DND-41 (cell line): ENCODE data around the gene BCL11B.

ENCODE experiments used
- ATAC-seq: fragments of 200-7000 bp; cut with Tn5 transposase; 3 replicates; pipeline ENCODE4 v1.9.1; 2021; ENCODE audit warnings: low read depth; ENCODE audit not compliant: insufficient read depth
- DNase-seq: peaks from one replicate; pipeline ENCODE4 v3.0.0-alpha.2; 2020
- H2AFZ ChIP-seq: 2 replicates; pipeline ENCODE4 v1.6.0; 2012; ENCODE audit warnings: low read depth, low read length
- H3K27ac ChIP-seq: 2 replicates; pipeline ENCODE4 v1.5.1; 2012; ENCODE audit warnings: low read length, inconsistent platforms
- H3K27me3 ChIP-seq: fragments of 200-600 bp; sonication (generic); 2 replicates; pipeline ENCODE4 v1.6.0; 2012; ENCODE audit warnings: low read length, mild to moderate bottlenecking, inconsistent platforms; ENCODE audit not compliant: insufficient read depth, poor library complexity
- H3K36me3 ChIP-seq: 2 replicates; pipeline ENCODE4 v1.5.1; 2012; ENCODE audit warnings: low read length, inconsistent platforms; ENCODE audit not compliant: insufficient read depth
- H3K4me1 ChIP-seq: 2 replicates; pipeline ENCODE4 v1.5.1; 2012; ENCODE audit warnings: mild to moderate bottlenecking, low read length; ENCODE audit not compliant: insufficient read depth
- H3K4me2 ChIP-seq: 2 replicates; pipeline ENCODE4 v1.6.0; 2012; ENCODE audit warnings: mild to moderate bottlenecking, moderate library complexity, low read length, inconsistent platforms; ENCODE audit not compliant: insufficient read depth
- H3K4me3 ChIP-seq, 2 experiments: fragments of 200-600 bp in 1 of 2; shearing (Covaris generic) in 1 of 2; 2 replicates each; pipeline ENCODE4 v1.5.1; 2012 to 2016; ENCODE audit warnings: inconsistent platforms in 2 of 2, low read length in 2 of 2, mild to moderate bottlenecking in 2 of 2, low read depth in 1 of 2, moderate library complexity in 1 of 2
- H3K79me2 ChIP-seq: 2 replicates; pipeline ENCODE4 v1.6.0; 2012; ENCODE audit warnings: low read length, inconsistent platforms; ENCODE audit not compliant: insufficient read depth
- H3K9ac ChIP-seq: 2 replicates; pipeline ENCODE4 v1.6.0; 2012; ENCODE audit warnings: low read depth, mild to moderate bottlenecking, inconsistent platforms, low read length, moderate library complexity
- H3K9me3 ChIP-seq: 2 replicates; pipeline ENCODE4 v1.5.1; 2012; ENCODE audit warnings: low read length, moderate library complexity, mild to moderate bottlenecking, inconsistent platforms; ENCODE audit not compliant: insufficient read depth, severe bottlenecking
- H4K20me1 ChIP-seq: 2 replicates; pipeline ENCODE4 v1.6.0; 2012; ENCODE audit warnings: low read length; ENCODE audit not compliant: insufficient read depth
- EZH2 ChIP-seq: IDR thresholded peaks from 3 replicates; pipeline ENCODE4 v1.6.1; 2012; ENCODE audit warnings: borderline replicate concordance, low read depth, mild to moderate bottlenecking, moderate library complexity, low read length, inconsistent platforms; ENCODE audit not compliant: severe bottlenecking
- TF ChIP-seq, protein P1 (sequence below): IDR thresholded peaks from 2 replicates; pipeline ENCODE4 v1.5.1; 2012; ENCODE audit warnings: borderline replicate concordance, low read length, moderate library complexity, mild to moderate bottlenecking; ENCODE audit not compliant: poor library complexity, severe bottlenecking; ENCODE audit errors: extremely low read depth

BCL11B gene

GRCh38 chr14:99134516-99135046 lies 137.4 kb downstream of the BCL11B start:
- no peak for TF ChIP-seq EZH2
- TF ChIP-seq, protein P1, sequence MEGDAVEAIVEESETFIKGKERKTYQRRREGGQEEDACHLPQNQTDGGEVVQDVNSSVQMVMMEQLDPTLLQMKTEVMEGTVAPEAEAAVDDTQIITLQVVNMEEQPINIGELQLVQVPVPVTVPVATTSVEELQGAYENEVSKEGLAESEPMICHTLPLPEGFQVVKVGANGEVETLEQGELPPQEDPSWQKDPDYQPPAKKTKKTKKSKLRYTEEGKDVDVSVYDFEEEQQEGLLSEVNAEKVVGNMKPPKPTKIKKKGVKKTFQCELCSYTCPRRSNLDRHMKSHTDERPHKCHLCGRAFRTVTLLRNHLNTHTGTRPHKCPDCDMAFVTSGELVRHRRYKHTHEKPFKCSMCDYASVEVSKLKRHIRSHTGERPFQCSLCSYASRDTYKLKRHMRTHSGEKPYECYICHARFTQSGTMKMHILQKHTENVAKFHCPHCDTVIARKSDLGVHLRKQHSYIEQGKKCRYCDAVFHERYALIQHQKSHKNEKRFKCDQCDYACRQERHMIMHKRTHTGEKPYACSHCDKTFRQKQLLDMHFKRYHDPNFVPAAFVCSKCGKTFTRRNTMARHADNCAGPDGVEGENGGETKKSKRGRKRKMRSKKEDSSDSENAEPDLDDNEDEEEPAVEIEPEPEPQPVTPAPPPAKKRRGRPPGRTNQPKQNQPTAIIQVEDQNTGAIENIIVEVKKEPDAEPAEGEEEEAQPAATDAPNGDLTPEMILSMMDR, result no peak
- H3K36me3 ChIP-seq, result no peaks in the 10 kb centered on the region
- no peaks in the 10 kb centered on the region for H3K79me2 ChIP-seq
- no peak for ATAC-seq
- H3K27ac ChIP-seq, result peak overlapping the region; percentile 52; the same call in 1 of the 2 replicates
- H3K9ac ChIP-seq, result no peak overlapping the region
- H3K27me3 ChIP-seq, result no peaks in the 10 kb centered on the region
- no peaks in the 10 kb centered on the region for H3K9me3 ChIP-seq
- H3K4me2 ChIP-seq, result no peak overlapping the region
- H3K4me3 ChIP-seq, result no peak overlapping the region
- no peak for DNase-seq
- H3K4me1 ChIP-seq, result peaks cover 12% of the 10 kb centered on the region
- peak overlapping the region; percentile 63; the same call in 1 of the 2 replicates for H2AFZ ChIP-seq
- no peaks in the 10 kb centered on the region for H4K20me1 ChIP-seq

- H3K9ac ChIP-seq, result no peak overlapping the region
- TF ChIP-seq EZH2, result no peak
- TF ChIP-seq, protein P1, result no peak
- ATAC-seq (peak; percentile 71), DNase-seq (peak; percentile 43)
- peak overlapping the region; percentile 63; the same call in 1 of the 2 replicates for H2AFZ ChIP-seq
- H3K27ac ChIP-seq, result peak overlapping the region; percentile 52; the same call in 1 of the 2 replicates
- no peak overlapping the region for H3K4me2 ChIP-seq
- H4K20me1 ChIP-seq, result no peaks in the 10 kb centered on the region
- no peaks in the 10 kb centered on the region for H3K27me3 ChIP-seq
- no peaks in the 10 kb centered on the region for H3K9me3 ChIP-seq
- no peaks in the 10 kb centered on the region for H3K79me2 ChIP-seq
- H3K4me3 ChIP-seq, result no peak overlapping the region
- H3K36me3 ChIP-seq, result no peaks in the 10 kb centered on the region
- H3K4me1 ChIP-seq, result peaks cover 12% of the 10 kb centered on the region
Measured at GRCh38 chr14:99133636-99134515, 138.1 kb downstream of the BCL11B start.

DNA sequence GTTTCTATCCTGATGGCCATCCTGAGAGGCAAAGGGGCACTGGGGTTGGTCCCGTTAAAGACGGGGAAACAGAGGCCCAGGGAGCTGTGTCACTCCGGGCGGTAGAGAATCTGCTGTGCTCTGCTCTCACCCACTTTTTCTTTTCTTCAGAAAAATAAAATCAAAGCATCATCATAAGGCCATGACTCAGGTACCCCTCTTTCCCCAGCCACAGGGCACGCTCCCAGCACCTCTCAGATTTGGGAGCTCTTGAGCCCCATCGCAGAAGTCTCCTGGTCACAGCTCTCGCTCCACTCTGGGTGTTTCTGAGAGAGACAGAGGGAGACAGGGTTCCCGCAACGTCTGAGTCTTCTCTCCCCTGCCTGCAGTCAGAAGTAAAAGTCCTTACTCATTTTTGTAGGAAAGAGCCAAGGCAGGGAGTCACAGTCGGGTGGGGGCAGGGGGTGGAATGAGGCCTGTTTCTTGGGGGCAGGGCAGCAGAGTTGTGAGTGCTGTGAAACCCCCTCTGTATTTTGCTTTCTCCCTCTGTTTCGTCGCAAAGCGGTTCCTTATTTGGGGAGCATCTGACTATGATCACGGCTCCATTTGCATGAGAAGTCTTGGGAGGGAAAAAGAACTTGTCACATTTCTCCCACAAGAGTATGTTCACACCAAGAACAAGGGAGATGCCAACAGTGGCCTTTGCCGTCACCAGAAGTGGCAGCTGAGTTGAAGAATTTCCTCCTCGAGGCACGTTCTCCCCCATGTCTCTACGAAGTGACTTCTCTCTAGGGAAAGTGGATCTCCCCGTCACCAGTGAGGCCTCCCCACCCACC lies 139.0 kb downstream of the BCL11B start:
- Histone ChIP-seq H2AFZ (no peak overlapping the region), H3K79me2 (no peaks in the 10 kb centered on the region), H3K4me1 (peaks cover 12% of the 10 kb centered on the region), H4K20me1 (no peaks in the 10 kb centered on the region), H3K9me3 (no peaks in the 10 kb centered on the region), H3K27ac (no peak overlapping the region), H3K9ac (no peak overlapping the region), H3K4me2 (no peak overlapping the region), H3K36me3 (no peaks in the 10 kb centered on the region), H3K27me3 (no peaks in the 10 kb centered on the region), H3K4me3 (no peak overlapping the region)
- TF ChIP-seq, protein P1, result no peak
- TF ChIP-seq EZH2, result no peak
- DNase-seq (no peak), ATAC-seq (no peak)
